ENCODE data around the gene TAOK3.
"Not testable (repeated sequence)": the region's sequence is repeated elsewhere in the genome, so short reads cannot be mapped to it uniquely, and the experiment has no call there.

DNA sequence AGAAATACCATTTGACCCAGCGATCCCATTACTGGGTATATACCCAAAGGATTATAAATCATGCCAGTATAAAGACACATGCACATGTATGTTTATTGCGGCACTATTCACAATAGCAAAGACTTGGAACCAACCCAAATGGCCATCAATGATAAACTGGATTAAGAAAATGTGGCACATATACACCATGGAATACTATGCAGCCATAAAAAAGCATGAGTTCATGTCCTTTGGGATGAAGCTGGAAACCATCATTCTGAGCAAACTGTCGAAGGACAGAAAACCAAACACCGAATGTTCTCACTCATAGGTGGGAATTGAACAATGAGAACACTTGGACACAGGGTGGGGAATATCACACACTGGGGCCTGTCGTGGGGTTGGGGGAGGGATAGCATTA lies 243.3 kb downstream of the TAOK3 start:
- not testable (repeated sequence) for TF ChIP-seq ZNF232 (CRISPR knock-in tag; IDR thresholded peaks at IDR 0.05); ZKSCAN1 (IDR thresholded peaks at IDR 0.05; ENCODE audit: low read depth, low read length); SMAD3 (CRISPR knock-in tag; conservative IDR thresholded peaks at IDR 0.05); TEAD4 (IDR thresholded peaks at IDR 0.05; ENCODE audit: low read length); TEAD4 (CRISPR knock-in tag; IDR thresholded peaks at IDR 0.05; ENCODE audit: borderline replicate concordance); SPI1 (IDR thresholded peaks at IDR 0.05; ENCODE audit: borderline replicate concordance, low read depth, low read length)
- TF ChIP-seq, protein P1, sequence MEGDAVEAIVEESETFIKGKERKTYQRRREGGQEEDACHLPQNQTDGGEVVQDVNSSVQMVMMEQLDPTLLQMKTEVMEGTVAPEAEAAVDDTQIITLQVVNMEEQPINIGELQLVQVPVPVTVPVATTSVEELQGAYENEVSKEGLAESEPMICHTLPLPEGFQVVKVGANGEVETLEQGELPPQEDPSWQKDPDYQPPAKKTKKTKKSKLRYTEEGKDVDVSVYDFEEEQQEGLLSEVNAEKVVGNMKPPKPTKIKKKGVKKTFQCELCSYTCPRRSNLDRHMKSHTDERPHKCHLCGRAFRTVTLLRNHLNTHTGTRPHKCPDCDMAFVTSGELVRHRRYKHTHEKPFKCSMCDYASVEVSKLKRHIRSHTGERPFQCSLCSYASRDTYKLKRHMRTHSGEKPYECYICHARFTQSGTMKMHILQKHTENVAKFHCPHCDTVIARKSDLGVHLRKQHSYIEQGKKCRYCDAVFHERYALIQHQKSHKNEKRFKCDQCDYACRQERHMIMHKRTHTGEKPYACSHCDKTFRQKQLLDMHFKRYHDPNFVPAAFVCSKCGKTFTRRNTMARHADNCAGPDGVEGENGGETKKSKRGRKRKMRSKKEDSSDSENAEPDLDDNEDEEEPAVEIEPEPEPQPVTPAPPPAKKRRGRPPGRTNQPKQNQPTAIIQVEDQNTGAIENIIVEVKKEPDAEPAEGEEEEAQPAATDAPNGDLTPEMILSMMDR (IDR thresholded peaks at IDR 0.05 in 2 of 3, conservative IDR thresholded peaks at IDR 0.05 in 1 of 3; ENCODE audit: insufficient read depth in 2 of 3, low read depth in 1 of 3, low read length in 3 of 3) = not testable (repeated sequence)
- TF ChIP-seq, protein P2, sequence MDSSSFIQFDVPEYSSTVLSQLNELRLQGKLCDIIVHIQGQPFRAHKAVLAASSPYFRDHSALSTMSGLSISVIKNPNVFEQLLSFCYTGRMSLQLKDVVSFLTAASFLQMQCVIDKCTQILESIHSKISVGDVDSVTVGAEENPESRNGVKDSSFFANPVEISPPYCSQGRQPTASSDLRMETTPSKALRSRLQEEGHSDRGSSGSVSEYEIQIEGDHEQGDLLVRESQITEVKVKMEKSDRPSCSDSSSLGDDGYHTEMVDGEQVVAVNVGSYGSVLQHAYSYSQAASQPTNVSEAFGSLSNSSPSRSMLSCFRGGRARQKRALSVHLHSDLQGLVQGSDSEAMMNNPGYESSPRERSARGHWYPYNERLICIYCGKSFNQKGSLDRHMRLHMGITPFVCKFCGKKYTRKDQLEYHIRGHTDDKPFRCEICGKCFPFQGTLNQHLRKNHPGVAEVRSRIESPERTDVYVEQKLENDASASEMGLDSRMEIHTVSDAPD (CRISPR knock-in tag; IDR thresholded peaks at IDR 0.05) = not testable (repeated sequence)

Data from K562 (cell line).